ENCODE data around the gene KIAA1217. TPM values are rescaled to one million over a fixed set of nuclear protein-coding genes. Genes with fewer than 3 reads are reported as not detected.
A peak's percentile ranks its signal among the peaks of the same experiment; 100 is the strongest.

KIAA1217 gene
- total and polyA plus RNA-seq, 12 donors, result 6.9 to 49.5 (median 38.4) TPM

DNA sequence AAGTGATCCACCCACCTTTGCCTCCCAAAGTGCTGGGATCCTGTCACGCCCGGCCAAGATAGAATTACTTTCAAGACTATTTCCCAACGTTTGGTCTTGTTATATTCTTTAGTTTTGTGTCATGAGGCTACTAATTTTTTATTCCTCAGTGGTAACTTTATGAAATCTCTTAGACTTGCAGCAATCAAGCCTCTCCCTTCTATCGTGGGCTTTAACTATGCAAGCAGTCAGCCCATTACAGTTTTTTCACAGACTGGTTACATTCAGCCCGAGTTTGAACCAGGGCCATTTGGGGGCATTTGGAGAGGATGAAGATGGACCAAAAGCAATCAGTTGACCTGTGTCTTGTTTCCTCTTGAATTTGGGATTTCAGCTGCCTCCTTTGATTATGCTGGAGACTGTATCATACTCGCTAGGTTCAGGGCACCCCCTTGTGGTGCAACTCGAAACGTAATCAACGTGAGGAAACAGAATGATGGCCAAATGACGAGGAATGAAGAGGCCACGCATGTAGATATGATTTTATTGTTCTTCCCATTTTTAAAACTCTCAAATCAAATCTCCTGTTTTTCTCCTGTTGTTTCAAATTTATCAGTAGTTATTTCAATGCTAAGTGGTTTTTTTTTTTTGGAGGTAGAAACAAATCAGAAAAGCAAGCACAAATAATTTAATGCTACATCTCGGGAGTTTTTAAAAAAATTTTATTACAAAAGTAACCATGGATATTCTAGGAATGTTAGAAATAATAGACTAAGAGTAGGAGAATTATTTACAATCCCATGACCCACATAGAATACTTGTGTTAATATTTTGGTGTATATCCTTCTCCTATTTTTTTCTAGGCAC lies 151.6 kb downstream of the KIAA1217 start:
- TF ChIP-seq, protein P1, sequence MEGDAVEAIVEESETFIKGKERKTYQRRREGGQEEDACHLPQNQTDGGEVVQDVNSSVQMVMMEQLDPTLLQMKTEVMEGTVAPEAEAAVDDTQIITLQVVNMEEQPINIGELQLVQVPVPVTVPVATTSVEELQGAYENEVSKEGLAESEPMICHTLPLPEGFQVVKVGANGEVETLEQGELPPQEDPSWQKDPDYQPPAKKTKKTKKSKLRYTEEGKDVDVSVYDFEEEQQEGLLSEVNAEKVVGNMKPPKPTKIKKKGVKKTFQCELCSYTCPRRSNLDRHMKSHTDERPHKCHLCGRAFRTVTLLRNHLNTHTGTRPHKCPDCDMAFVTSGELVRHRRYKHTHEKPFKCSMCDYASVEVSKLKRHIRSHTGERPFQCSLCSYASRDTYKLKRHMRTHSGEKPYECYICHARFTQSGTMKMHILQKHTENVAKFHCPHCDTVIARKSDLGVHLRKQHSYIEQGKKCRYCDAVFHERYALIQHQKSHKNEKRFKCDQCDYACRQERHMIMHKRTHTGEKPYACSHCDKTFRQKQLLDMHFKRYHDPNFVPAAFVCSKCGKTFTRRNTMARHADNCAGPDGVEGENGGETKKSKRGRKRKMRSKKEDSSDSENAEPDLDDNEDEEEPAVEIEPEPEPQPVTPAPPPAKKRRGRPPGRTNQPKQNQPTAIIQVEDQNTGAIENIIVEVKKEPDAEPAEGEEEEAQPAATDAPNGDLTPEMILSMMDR (IDR thresholded peaks at IDR 0.05), result peak; percentile 53 to 88 (median 74)
- H3K27ac ChIP-seq, result no peak overlapping the region
- no peaks in the 10 kb centered on the region for H3K27me3 ChIP-seq
- WGBS, 2 donors, result 29 to 33% methylated on average over 12 of the region's 12 CpGs
- DNase-seq, result peak; percentile 62 to 76
- no peak overlapping the region for H3K4me3 ChIP-seq
- peak; percentile 45 to 83 (median 80) for ATAC-seq
- no peaks in the 10 kb centered on the region for H3K9me3 ChIP-seq
- peaks cover 0 to 3% (median 0%) of the 10 kb centered on the region in 9 donors for H3K36me3 ChIP-seq
- peaks cover 0 to 26% (median 7%) of the 10 kb centered on the region in 9 donors for H3K4me1 ChIP-seq
- intact Hi-C loops (cut with DNase I), result loop anchor here in 9 of 10 donors (1.0 to 10.0 kb wide), 12 partner anchors 143 to 368 kb away; partner anchors contain the start of gene KIAA1217 (in 1 of the 9)

DNA sequence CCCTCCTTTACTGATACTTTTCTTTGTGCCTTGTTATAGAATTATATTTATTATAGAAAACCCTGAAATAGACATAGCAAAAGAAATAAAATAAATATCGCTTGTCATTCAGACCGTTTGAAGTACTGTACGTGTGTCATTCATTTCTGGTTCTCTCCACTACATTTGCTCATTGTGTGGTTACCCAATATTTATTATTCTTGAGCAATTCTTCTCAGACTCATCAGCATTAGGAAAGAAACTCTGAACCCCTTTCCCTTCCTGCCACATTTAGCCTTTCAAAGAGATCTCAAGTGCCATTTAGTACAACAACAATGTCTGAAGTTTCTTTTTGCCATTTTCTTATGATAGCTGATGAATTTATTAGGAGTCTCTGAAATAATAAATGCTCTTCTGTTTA lies 154.1 kb downstream of the KIAA1217 start:
- WGBS, 2 donors, result 77 to 90% methylated on average over 3 of the region's 3 CpGs
- DNase-seq, result no peak
- H3K4me1 ChIP-seq, result peaks cover 0 to 23% (median 7%) of the 10 kb centered on the region in 9 donors
- no peak for ATAC-seq
- no peak overlapping the region for H3K27ac ChIP-seq
- no peaks in the 10 kb centered on the region for H3K27me3 ChIP-seq
- intact Hi-C loops (cut with DNase I), result loop anchor here in 8 of 10 donors (5.0 to 10.0 kb wide), 9 partner anchors 142 to 371 kb away; partner anchors contain the start of gene KIAA1217 (in 1 of the 8)
- no peaks in the 10 kb centered on the region for H3K9me3 ChIP-seq
- no peak overlapping the region for H3K4me3 ChIP-seq
- TF ChIP-seq, protein P1 (IDR thresholded peaks at IDR 0.05), result no peak
- H3K36me3 ChIP-seq, result peaks cover 0 to 7% (median 0%) of the 10 kb centered on the region in 9 donors

DNA sequence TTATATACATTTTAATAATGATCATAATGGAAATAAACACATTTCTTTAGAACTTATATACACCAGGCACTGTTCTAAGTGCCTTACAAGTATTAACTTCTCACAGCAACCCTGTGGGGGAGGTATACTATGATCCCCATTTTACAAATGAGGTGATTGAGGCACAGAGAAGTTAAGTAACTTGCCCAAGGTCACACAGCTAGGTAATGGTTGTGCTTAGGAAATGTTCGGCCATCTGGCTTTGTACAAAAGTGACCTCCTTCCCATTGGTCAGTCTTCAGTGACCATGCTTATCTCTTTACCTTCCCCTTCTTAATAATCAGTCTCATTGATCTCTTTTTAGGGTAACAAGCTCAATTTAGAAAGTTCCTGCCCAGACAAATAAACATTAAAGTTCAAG lies 158.8 kb downstream of the KIAA1217 start:
- Histone ChIP-seq H3K9me3 (peaks cover 0 to 8% (median 0%) of the 10 kb centered on the region in 11 donors), H3K4me1 (peaks cover 0 to 15% (median 6%) of the 10 kb centered on the region in 9 donors), H3K4me3 (no peak overlapping the region), H3K27ac (no peak overlapping the region), H3K36me3 (peaks cover 0 to 10% (median 0%) of the 10 kb centered on the region in 9 donors), H3K27me3 (no peaks in the 10 kb centered on the region)
- ATAC-seq, result no peak
- intact Hi-C loops (cut with DNase I), result loop anchor here in 4 of 10 donors (10.0 kb wide), 4 partner anchors 137 to 373 kb away; no protein-coding TSS in a partner anchor
- WGBS, 2 donors, result 94 to 95% methylated on average over 1 of the region's 1 CpG
- no peak for DNase-seq
- TF ChIP-seq, protein P1 (IDR thresholded peaks at IDR 0.05), result no peak

DNA sequence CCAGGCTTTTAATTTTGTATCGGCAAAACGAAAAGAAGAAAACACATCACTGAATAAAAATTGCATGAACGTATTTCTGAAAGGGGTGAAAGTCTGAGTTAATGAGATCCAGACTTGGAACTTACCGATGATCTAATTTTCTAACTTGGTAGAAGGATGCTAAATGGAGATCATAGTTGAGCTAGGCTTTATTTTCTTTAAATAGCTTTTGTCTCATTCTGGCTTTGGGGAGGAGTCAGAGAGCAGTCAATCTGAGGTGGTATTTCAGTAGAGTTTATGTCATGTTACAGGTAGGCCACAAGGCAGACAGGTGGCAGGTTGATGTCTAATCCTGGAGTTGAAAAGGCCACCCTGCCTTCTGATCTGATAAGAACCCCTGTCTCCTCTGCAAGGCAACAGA lies 161.9 kb downstream of the KIAA1217 start:
- Histone ChIP-seq H3K27ac (peak overlapping the region in 4 of 10 donors; percentile 23 to 54 (median 47)), H3K36me3 (peaks cover 0 to 13% (median 0%) of the 10 kb centered on the region in 9 donors), H3K9me3 (peaks cover 0 to 8% (median 0%) of the 10 kb centered on the region in 11 donors), H3K27me3 (no peaks in the 10 kb centered on the region), H3K4me3 (no peak overlapping the region), H3K4me1 (peaks cover 0 to 18% (median 11%) of the 10 kb centered on the region in 9 donors)
- TF ChIP-seq, protein P1 (IDR thresholded peaks at IDR 0.05), result peak in 2 of 9 donors; percentile 13 to 23
- ATAC-seq (peak; percentile 47 to 90 (median 76)), DNase-seq (no peak)
- WGBS, 2 donors, result 67 to 74% methylated on average over 4 of the region's 4 CpGs
- intact Hi-C loops (cut with DNase I), result loop anchor here in 3 of 10 donors (5.0 to 10.0 kb wide), 2 partner anchors 131 to 166 kb away; partner anchors contain the start of gene KIAA1217 (in 1 of the 3)

All from heart right ventricle (tissue), 16 donors.